ENCODE results near the gene KCNJ9.

The KCNJ9 gene

DNA sequence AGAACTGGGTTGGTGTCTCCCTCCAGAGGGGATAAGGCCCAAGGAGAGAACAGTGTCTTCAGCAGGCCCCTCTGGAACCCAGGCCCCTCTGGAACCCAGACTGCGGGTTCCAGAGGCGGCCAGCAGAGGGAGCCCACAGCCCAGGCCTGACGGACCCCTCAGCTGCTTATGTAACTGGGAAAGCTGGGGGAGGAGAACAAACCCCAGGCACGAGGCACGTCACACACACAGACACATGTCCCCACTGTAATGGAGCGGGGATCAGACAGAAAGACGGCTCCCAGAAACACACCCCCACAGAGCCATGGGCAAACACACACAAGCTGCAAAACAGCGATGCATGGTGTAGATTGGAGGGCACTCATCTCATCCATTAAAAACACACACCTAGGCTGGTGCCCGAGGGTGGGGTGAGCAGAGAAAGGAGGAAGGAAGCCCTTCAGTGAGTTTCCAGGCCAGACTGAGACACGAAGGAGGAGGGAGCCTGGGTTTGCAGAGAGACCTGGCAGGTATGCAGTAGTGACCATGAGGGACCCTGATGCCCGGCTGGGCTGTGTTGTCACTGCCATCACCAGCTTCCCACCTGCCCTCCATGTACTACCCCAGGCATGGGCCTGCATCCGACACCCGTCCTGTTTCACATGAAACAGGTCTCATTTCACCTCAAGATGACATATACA, 19.8 kb downstream of the KCNJ9 start:
- peak; percentile 88 for DNase-seq (ENCODE audit: low read depth)
- TF ChIP-seq, protein P1, sequence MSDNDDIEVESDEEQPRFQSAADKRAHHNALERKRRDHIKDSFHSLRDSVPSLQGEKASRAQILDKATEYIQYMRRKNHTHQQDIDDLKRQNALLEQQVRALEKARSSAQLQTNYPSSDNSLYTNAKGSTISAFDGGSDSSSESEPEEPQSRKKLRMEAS (IDR thresholded peaks at IDR 0.05; ENCODE audit: low read depth, low read length) = peak; percentile 95
- TF ChIP-seq, protein P2, sequence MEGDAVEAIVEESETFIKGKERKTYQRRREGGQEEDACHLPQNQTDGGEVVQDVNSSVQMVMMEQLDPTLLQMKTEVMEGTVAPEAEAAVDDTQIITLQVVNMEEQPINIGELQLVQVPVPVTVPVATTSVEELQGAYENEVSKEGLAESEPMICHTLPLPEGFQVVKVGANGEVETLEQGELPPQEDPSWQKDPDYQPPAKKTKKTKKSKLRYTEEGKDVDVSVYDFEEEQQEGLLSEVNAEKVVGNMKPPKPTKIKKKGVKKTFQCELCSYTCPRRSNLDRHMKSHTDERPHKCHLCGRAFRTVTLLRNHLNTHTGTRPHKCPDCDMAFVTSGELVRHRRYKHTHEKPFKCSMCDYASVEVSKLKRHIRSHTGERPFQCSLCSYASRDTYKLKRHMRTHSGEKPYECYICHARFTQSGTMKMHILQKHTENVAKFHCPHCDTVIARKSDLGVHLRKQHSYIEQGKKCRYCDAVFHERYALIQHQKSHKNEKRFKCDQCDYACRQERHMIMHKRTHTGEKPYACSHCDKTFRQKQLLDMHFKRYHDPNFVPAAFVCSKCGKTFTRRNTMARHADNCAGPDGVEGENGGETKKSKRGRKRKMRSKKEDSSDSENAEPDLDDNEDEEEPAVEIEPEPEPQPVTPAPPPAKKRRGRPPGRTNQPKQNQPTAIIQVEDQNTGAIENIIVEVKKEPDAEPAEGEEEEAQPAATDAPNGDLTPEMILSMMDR (IDR thresholded peaks at IDR 0.05; ENCODE audit: low read depth, low read length) = peak; percentile 91
- TF ChIP-seq MYC (IDR thresholded peaks at IDR 0.05; ENCODE audit: low read depth, low read length) (peak; percentile 98), POLR2A (IDR thresholded peaks at IDR 0.05; ENCODE audit: extremely low read depth, insufficient read length) (peak; percentile 31)
- H3K4me3 ChIP-seq (ENCODE audit: low read depth, low read length) = no peak overlapping the region

DNA sequence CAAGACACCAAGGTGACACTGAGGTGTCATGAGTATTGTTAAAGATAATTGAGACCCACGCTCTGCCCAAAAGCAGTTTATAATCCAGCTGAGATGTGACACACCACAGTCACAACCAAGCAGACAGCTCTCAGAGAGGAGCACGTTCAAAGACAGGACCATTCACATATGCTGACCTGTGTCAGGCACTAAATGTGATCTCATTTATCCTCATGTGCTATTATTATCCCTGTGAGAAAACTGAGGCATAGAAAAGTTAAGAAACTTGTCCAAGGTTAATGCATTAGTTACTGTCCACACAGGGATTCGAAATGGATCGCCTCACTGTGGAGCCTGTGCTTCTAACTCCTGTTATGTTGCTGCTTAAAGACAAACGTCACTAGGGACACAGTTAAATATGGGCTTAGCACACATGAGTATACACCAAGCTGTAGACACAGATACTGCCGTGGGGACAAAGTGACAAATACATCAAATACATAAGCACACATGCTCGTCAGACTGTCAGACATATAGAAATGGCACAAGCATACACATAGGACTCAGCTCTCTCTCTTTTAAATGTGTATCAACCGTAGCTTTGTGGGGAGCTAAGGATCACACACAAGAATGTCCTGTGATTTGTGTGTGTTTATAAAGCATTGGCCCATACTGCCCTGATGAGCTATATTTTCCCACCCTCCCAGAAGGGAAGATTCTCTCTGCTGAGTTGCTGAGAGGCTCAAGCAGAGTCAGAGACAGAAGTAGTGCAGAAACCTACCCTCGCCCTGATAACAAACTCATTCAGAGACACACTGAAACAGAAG, 20.6 kb downstream of the KCNJ9 start:
- DNase-seq (ENCODE audit: low read depth) = no peak
- TF ChIP-seq, protein P2 (IDR thresholded peaks at IDR 0.05; ENCODE audit: low read depth, low read length) = no peak
- TF ChIP-seq POLR2A (IDR thresholded peaks at IDR 0.05; ENCODE audit: extremely low read depth, insufficient read length) (no peak), MYC (IDR thresholded peaks at IDR 0.05; ENCODE audit: low read depth, low read length) (no peak)
- TF ChIP-seq, protein P1 (IDR thresholded peaks at IDR 0.05; ENCODE audit: low read depth, low read length) = no peak
- no peak overlapping the region for H3K4me3 ChIP-seq (ENCODE audit: low read depth, low read length)

- no peak overlapping the region for H3K4me3 ChIP-seq (ENCODE audit: low read depth, low read length)
- TF ChIP-seq MYC (IDR thresholded peaks at IDR 0.05; ENCODE audit: low read depth, low read length) (no peak), POLR2A (IDR thresholded peaks at IDR 0.05; ENCODE audit: extremely low read depth, insufficient read length) (no peak)
- TF ChIP-seq, protein P1 (IDR thresholded peaks at IDR 0.05; ENCODE audit: low read depth, low read length) = no peak
- TF ChIP-seq, protein P2 (IDR thresholded peaks at IDR 0.05; ENCODE audit: low read depth, low read length) = no peak
- no peak for DNase-seq (ENCODE audit: low read depth)
These were observed 22.5 kb downstream of the KCNJ9 start for GRCh38 chr1:160103658-160104408.

- TF ChIP-seq, protein P2 (IDR thresholded peaks at IDR 0.05; ENCODE audit: low read depth, low read length) = no peak
- no peak for TF ChIP-seq POLR2A (IDR thresholded peaks at IDR 0.05; ENCODE audit: extremely low read depth, insufficient read length)
- TF ChIP-seq, protein P1 (IDR thresholded peaks at IDR 0.05; ENCODE audit: low read depth, low read length) = no peak
- TF ChIP-seq MYC (IDR thresholded peaks at IDR 0.05; ENCODE audit: low read depth, low read length) = no peak
- DNase-seq (ENCODE audit: low read depth) = peak; percentile 19
- H3K4me3 ChIP-seq (ENCODE audit: low read depth, low read length) = no peak overlapping the region
These were observed 23.1 kb downstream of the KCNJ9 start for GRCh38 chr1:160104486-160104885.

DNA sequence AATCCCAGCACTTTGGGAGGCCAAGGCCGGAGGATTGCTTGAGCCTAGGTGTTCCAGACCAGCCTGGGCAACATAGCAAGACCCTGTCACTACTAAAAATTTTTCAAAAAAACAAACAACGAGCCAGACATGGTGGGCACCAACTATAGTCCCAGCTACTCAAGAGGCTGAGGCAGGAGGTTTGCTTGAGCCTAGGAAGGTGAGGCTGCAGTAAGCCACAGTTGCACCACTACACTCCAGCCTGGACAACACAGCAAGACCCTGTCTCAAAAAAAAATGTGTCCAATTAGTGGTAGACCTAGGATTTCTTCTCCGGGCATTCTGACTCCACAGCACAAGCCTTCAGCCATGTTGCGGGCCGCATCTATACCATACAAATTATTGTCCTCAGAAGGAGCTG, 23.8 kb downstream of the KCNJ9 start:
- H3K4me3 ChIP-seq (ENCODE audit: low read depth, low read length) = no peak overlapping the region
- TF ChIP-seq, protein P1 (IDR thresholded peaks at IDR 0.05; ENCODE audit: low read depth, low read length) = no peak
- TF ChIP-seq MYC (IDR thresholded peaks at IDR 0.05; ENCODE audit: low read depth, low read length) = no peak
- TF ChIP-seq, protein P2 (IDR thresholded peaks at IDR 0.05; ENCODE audit: low read depth, low read length) = no peak
- TF ChIP-seq POLR2A (IDR thresholded peaks at IDR 0.05; ENCODE audit: extremely low read depth, insufficient read length) = no peak
- no peak for DNase-seq (ENCODE audit: low read depth)

Measured in NB4 (cell line).